ENCODE measurements around the gene THBD.

The THBD gene

DNA sequence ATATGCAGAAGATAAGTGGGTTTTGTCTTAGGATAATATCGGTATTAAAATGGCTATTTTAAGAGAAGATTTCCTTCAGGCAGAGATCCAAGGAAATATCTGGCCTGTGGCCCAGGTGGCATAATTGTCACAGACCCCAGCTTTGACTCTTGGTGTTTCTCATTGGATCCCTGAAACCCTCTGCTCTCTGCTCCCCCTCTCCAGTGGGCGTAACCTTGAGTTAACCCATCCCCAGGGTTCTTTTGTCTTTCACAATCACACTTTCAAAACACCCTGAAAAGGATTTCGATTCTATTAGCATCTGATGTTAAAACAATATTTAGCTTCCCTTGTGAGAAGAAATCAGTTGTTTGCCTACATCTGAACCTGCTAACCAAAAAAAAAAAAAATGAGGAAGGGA is 7.2 kb downstream of the THBD start:
- no peak overlapping the region for H3K4me3 ChIP-seq (ENCODE audit: low read depth, low read length)
- TF ChIP-seq, protein P1, sequence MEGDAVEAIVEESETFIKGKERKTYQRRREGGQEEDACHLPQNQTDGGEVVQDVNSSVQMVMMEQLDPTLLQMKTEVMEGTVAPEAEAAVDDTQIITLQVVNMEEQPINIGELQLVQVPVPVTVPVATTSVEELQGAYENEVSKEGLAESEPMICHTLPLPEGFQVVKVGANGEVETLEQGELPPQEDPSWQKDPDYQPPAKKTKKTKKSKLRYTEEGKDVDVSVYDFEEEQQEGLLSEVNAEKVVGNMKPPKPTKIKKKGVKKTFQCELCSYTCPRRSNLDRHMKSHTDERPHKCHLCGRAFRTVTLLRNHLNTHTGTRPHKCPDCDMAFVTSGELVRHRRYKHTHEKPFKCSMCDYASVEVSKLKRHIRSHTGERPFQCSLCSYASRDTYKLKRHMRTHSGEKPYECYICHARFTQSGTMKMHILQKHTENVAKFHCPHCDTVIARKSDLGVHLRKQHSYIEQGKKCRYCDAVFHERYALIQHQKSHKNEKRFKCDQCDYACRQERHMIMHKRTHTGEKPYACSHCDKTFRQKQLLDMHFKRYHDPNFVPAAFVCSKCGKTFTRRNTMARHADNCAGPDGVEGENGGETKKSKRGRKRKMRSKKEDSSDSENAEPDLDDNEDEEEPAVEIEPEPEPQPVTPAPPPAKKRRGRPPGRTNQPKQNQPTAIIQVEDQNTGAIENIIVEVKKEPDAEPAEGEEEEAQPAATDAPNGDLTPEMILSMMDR (IDR thresholded peaks at IDR 0.05; ENCODE audit: low read depth, low read length, missing control alignments) = no peak
- DNase-seq (ENCODE audit: low read depth) = no peak
- in situ Hi-C loops (cut with HindIII; ENCODE audit: low sequenced_read_pairs) = loop anchor here (25.0 kb wide), 1 partner anchor 705 kb away; no protein-coding TSS in a partner anchor

DNA sequence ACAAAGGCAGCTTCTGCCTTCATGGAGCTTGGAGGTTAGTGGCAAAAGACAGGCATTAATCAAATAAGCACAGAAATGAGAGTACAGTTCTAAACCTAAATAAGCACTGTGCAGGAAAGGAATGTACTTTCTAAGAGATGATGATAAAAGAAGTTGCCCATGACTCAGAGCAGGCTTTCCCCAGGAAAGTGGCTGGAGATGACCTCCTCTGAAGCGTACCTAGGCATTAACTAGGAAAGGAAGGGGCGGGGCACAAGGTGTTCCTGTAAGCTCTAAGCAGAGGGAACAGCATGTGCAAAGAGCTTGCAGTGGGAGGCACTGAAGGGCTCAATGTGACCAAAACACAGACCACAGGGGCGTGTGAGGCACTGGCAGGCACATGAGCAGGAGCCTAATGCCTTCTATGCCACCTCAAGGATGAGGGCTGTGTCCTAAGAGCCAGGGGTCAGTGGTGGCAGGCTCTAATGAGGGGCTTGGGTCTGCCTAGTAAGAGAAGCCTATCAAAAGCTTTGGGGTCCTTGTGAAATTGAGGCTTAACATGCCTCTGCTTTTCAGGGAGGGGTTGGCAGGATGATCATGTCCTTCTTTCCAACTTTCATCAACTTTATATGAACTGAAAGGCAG is 9.5 kb downstream of the THBD start:
- no peak for DNase-seq (ENCODE audit: low read depth)
- TF ChIP-seq, protein P1 (IDR thresholded peaks at IDR 0.05; ENCODE audit: low read depth, low read length, missing control alignments) = no peak
- in situ Hi-C loops (cut with HindIII; ENCODE audit: low sequenced_read_pairs) = loop anchor here (25.0 kb wide), 1 partner anchor 703 kb away; no protein-coding TSS in a partner anchor
- no peak overlapping the region for H3K4me3 ChIP-seq (ENCODE audit: low read depth, low read length)

DNA sequence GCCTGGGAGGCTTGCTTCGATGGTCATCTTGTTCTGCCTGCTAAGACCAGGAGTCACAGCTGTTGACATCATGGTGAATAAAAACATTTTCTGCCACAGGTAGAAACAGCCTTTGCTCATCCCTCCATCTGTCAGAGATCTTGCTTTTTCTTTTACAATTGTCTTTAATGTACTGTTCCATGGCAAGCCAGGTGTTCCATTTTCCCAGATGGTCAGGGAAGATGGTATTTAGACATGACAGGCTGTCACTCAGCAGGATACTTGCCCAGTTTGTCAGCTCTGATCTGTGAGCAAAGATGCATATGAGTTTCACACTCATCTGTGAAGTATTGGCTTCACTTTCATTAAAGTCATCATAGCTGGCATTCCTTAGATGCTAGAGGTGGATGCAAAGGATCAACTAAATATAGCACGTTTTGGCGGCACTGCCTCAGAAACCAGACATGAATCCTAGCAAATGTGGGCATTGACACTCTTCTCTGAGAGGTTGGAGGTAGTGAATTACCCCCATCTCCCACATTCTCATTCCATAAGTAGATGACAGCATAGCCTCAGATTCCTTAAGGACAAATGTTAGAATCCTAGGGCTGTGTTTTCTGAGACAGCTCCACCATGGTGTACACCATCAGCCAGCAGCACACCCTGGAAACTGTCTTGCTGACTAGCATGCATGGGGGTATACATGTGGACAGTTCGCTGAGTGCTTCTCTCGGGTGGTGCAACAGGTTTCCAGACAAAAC is 10.2 kb downstream of the THBD start:
- no peak for DNase-seq (ENCODE audit: low read depth)
- in situ Hi-C loops (cut with HindIII; ENCODE audit: low sequenced_read_pairs) = loop anchor here (25.0 kb wide), 1 partner anchor 702 kb away; no protein-coding TSS in a partner anchor
- H3K4me3 ChIP-seq (ENCODE audit: low read depth, low read length) = no peak overlapping the region
- TF ChIP-seq, protein P1 (IDR thresholded peaks at IDR 0.05; ENCODE audit: low read depth, low read length, missing control alignments) = no peak

DNA sequence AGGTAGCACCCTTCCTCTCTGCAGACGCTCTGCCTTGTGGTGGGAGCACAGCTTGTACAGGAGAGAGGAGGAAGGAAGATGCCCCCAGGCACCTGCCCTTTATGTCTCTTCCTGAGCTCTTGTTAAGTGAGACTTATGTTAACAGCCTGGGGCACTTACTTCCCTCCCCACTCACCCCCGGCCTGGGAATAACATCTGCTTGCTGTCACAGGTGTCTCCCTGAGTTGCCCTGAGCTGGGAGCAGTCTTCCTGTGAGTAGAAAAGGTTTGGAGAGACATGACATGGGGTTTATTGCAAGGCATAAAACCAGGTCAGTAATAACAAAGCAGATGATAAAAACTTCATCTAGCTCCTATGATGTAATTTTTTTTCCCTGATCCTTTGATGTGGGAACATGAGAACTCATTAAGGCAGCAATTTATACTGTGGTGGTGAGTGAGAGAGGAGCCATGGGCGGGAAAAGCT is 12.4 kb downstream of the THBD start:
- TF ChIP-seq, protein P1 (IDR thresholded peaks at IDR 0.05; ENCODE audit: low read depth, low read length, missing control alignments) = no peak
- no peak for DNase-seq (ENCODE audit: low read depth)
- no peak overlapping the region for H3K4me3 ChIP-seq (ENCODE audit: low read depth, low read length)
- in situ Hi-C loops (cut with HindIII; ENCODE audit: low sequenced_read_pairs) = loop anchor here (25.0 kb wide), 1 partner anchor 700 kb away; no protein-coding TSS in a partner anchor

DNA sequence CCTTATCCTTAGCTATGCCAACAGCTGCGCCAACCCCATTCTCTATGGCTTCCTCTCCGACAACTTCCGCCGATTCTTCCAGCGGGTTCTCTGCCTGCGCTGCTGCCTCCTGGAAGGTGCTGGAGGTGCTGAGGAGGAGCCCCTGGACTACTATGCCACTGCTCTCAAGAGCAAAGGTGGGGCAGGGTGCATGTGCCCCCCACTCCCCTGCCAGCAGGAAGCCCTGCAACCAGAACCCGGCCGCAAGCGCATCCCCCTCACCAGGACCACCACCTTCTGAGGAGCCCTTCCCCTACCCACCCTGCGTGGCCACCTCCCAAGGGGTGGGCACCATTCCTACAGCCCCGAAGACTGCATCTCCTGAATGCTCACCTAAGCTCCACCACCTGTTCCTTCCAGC is 13.1 kb downstream of the THBD start:
- in situ Hi-C loops (cut with HindIII; ENCODE audit: low sequenced_read_pairs) = loop anchor here (25.0 kb wide), 1 partner anchor 699 kb away; no protein-coding TSS in a partner anchor
- TF ChIP-seq, protein P1 (IDR thresholded peaks at IDR 0.05; ENCODE audit: low read depth, low read length, missing control alignments) = no peak
- no peak overlapping the region for H3K4me3 ChIP-seq (ENCODE audit: low read depth, low read length)
- DNase-seq (ENCODE audit: low read depth) = no peak

DNA sequence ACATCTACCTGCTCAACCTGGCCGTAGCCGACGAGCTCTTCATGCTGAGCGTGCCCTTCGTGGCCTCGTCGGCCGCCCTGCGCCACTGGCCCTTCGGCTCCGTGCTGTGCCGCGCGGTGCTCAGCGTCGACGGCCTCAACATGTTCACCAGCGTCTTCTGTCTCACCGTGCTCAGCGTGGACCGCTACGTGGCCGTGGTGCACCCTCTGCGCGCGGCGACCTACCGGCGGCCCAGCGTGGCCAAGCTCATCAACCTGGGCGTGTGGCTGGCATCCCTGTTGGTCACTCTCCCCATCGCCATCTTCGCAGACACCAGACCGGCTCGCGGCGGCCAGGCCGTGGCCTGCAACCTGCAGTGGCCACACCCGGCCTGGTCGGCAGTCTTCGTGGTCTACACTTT is 13.7 kb downstream of the THBD start:
- no peak overlapping the region for H3K4me3 ChIP-seq (ENCODE audit: low read depth, low read length)
- DNase-seq (ENCODE audit: low read depth) = no peak
- in situ Hi-C loops (cut with HindIII; ENCODE audit: low sequenced_read_pairs) = loop anchor here (25.0 kb wide), 1 partner anchor 698 kb away; no protein-coding TSS in a partner anchor
- TF ChIP-seq, protein P1 (IDR thresholded peaks at IDR 0.05; ENCODE audit: low read depth, low read length, missing control alignments) = no peak

Measured in astrocyte of the cerebellum (primary cell).